Trophoblast cell (in vitro differentiated cells and primary cell): ENCODE measurements around the gene GPR55.

Source experiments
- DNase-seq, 2 donors: peaks; one replicate each; pipeline ENCODE4 v3.0.0-alpha.2; 2016
- H2AFZ ChIP-seq: 2 replicates; pipeline ENCODE4 v1.6.1; 2013; ENCODE audit warnings: low read length, moderate library complexity, mild to moderate bottlenecking; ENCODE audit not compliant: insufficient read depth, poor library complexity
- H2AK5ac ChIP-seq: 2 replicates; pipeline ENCODE4 v1.6.1; 2013; ENCODE audit warnings: mild to moderate bottlenecking, low read length
- H2BK120ac ChIP-seq: 2 replicates; pipeline ENCODE4 v1.6.1; 2013; ENCODE audit warnings: low read length, mild to moderate bottlenecking, moderate library complexity; ENCODE audit not compliant: insufficient read depth, poor library complexity
- H2BK12ac ChIP-seq: 2 replicates; pipeline ENCODE4 v1.6.1; 2013; ENCODE audit warnings: mild to moderate bottlenecking, low read length, moderate library complexity
- H2BK5ac ChIP-seq: 2 replicates; pipeline ENCODE4 v1.6.1; 2013; ENCODE audit warnings: low read length, low read depth, moderate library complexity, mild to moderate bottlenecking; ENCODE audit not compliant: poor library complexity
- H3K14ac ChIP-seq: 2 replicates; pipeline ENCODE4 v1.6.1; 2013; ENCODE audit warnings: mild to moderate bottlenecking, low read length
- H3K18ac ChIP-seq: 2 replicates; pipeline ENCODE4 v1.6.1; 2013; ENCODE audit warnings: mild to moderate bottlenecking, low read length
- H3K23ac ChIP-seq: 2 replicates; pipeline ENCODE4 v1.6.1; 2013; ENCODE audit warnings: low read length
- H3K27ac ChIP-seq: 2 replicates; pipeline ENCODE4 v1.5.1; 2013; ENCODE audit warnings: low read depth, mild to moderate bottlenecking, inconsistent platforms, low read length, moderate library complexity
- H3K27me3 ChIP-seq: 2 replicates; pipeline ENCODE4 v1.6.1; 2013; ENCODE audit warnings: inconsistent platforms, mild to moderate bottlenecking, low read length, moderate library complexity; ENCODE audit not compliant: insufficient read depth
- H3K36me3 ChIP-seq, 2 experiments: 1 replicate in 1 of 2; 2 replicates in 1 of 2; pipeline ENCODE4 v1.6.1; 2013; ENCODE audit warnings: low read length in 2 of 2, mild to moderate bottlenecking in 2 of 2, moderate library complexity in 1 of 2; ENCODE audit not compliant: insufficient read depth in 2 of 2, control insufficient read depth in 1 of 2
- H3K4ac ChIP-seq: 2 replicates; pipeline ENCODE4 v1.6.1; 2013; ENCODE audit warnings: low read depth, mild to moderate bottlenecking, low read length, moderate library complexity
- H3K4me1 ChIP-seq, 2 experiments: 1 replicate in 1 of 2; 2 replicates in 1 of 2; pipeline ENCODE4 v1.6.1; 2013; ENCODE audit warnings: low read length in 2 of 2, mild to moderate bottlenecking in 2 of 2, moderate library complexity in 1 of 2; ENCODE audit not compliant: insufficient read depth in 2 of 2, control insufficient read depth in 1 of 2
- H3K4me2 ChIP-seq: 2 replicates; pipeline ENCODE4 v1.6.1; 2013; ENCODE audit warnings: inconsistent platforms, mild to moderate bottlenecking, low read length, moderate library complexity
- H3K4me3 ChIP-seq: 2 replicates; pipeline ENCODE4 v1.5.1; 2013; ENCODE audit warnings: mild to moderate bottlenecking, low read depth, low read length, inconsistent platforms
- H3K79me1 ChIP-seq: one replicate; pipeline ENCODE4 v1.6.1; 2013; ENCODE audit warnings: low read length
- H3K79me2 ChIP-seq: 2 replicates; pipeline ENCODE4 v1.6.1; 2013; ENCODE audit warnings: low read length, mild to moderate bottlenecking; ENCODE audit not compliant: control insufficient read depth, insufficient read depth, poor library complexity
- H3K9ac ChIP-seq: 2 replicates; pipeline ENCODE4 v1.6.1; 2013; ENCODE audit warnings: mild to moderate bottlenecking, low read length
- H3K9me3 ChIP-seq: 2 replicates; pipeline ENCODE4 v1.6.1; 2013; ENCODE audit warnings: low read depth, mild to moderate bottlenecking, control low read depth, inconsistent platforms, low read length; ENCODE audit not compliant: insufficient read depth
- H4K12ac ChIP-seq: 2 replicates; pipeline ENCODE4 v1.6.1; 2013; ENCODE audit warnings: low read depth, mild to moderate bottlenecking, low read length, moderate library complexity
- H4K8ac ChIP-seq: 2 replicates; pipeline ENCODE4 v1.6.1; 2013; ENCODE audit warnings: low read depth, mild to moderate bottlenecking, low read length, moderate library complexity
- H4K91ac ChIP-seq: one replicate; pipeline ENCODE4 v1.6.1; 2013; ENCODE audit warnings: low read depth, mild to moderate bottlenecking, low read length, moderate library complexity
- WGBS: extraction: QIAGEN DNeasy Blood & Tissue Kit; methylation state at CpG from one replicate; pipeline ENCODE4 v1.1.7; 2013; ENCODE audit warnings: missing lambda C conversion rate; ENCODE audit not compliant: insufficient read length, insufficient coverage; ENCODE audit errors: extremely low coverage; 5-methylcytosine and 5-hydroxymethylcytosine counted together

The GPR55 gene

DNA sequence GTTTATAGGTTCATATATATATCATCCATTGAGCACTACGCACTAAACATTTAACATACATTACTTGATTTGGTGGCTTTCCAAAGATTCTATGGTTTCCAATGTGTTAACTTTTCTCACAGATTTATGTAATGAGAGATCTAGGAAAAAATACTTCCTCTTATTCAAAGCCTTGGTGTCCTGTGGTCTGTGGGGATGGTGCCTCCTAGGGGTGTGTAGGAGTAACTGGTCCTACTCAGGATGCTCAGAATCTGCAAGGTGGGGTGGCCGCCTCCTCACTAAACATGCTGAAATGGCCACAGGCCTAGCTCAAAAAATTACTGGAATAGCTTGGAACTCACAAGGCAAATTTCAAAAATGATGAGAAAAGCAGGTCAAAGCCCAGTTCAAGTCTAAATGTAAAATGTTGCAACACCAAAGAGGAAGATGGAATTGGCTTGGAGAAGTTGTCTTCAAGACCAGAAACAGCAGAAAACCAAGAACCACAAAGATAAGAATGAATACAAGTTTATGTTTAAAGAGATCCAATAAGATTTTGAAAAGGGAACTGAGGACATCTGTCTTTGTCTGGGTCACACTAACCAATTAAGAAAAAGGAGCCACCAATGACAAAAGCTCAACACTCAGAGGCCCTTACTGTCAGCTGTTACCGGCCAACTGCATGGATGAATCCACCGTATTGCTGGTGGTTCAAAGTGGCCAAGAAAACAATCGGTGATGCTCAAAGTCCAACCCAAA, 11.5 kb downstream of the GPR55 start:
- Histone ChIP-seq H3K27me3 (no peaks in the 10 kb centered on the region), H2AFZ (no peak overlapping the region), H3K18ac (no peak overlapping the region), H3K79me2 (no peaks in the 10 kb centered on the region), H3K4me3 (no peak overlapping the region), H3K4me1 (no peaks in the 10 kb centered on the region), H4K8ac (no peak overlapping the region), H3K9me3 (peaks cover 6% of the 10 kb centered on the region), H3K27ac (no peak overlapping the region), H2BK12ac (no peak overlapping the region), H3K9ac (no peak overlapping the region), H2BK120ac (no peak overlapping the region), H3K4me2 (no peak overlapping the region), H4K12ac (no peak overlapping the region), H2AK5ac (no peak overlapping the region), H3K36me3 (no peaks in the 10 kb centered on the region), H3K79me1 (no peaks in the 10 kb centered on the region), H3K4ac (no peak overlapping the region), H3K23ac (no peak overlapping the region), H2BK5ac (no peak overlapping the region), H4K91ac (no peak overlapping the region), H3K14ac (no peak overlapping the region)
- peak in 1 of 2 donors; percentile 45 for DNase-seq
- no CpG with 5 or more reads among the region's 5 CpGs for WGBS

DNA sequence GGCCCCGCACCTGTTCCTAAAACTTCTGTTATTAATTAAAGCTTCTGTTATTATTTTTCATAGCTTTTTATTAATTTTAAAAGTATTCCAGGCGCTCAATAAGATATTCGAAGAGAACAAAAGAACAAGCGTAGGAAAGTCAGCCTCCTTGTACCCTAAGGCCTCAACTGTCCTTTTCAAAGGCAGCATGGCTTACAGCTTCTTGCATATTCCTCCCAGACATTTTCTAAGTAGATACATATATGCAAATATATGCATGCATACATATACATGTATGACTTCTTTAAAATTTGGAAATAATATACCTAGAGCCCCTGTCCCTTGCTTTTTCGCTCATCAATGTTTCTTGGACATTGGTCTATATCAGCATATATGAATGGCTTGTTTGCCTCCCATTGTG, 12.3 kb downstream of the GPR55 start:
- no peak overlapping the region for H2AFZ ChIP-seq
- no peak overlapping the region for H2BK12ac ChIP-seq
- no CpG with 5 or more reads among the region's 5 CpGs for WGBS

DNA sequence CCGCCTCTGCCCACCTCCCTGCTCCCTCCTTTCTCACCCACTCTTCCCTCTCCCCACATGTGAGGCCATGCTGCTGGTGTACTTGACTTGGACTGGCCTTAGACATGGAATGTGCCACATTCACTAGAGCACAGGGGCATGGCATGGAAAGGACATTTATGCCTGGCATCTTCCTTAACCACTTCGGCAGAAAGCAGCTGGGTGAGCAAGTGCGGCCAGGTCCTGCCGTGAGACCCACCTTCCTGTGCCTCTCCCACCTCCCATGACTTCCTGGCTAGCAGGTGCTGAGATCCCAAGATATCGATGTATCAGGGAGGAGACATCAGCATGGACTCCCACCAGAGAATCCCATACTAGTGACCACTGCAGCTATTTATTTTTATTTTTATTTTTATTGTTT, 13.0 kb downstream of the GPR55 start:
- WGBS = no CpG with 5 or more reads among the region's 5 CpGs
- Histone ChIP-seq H3K23ac (no peak overlapping the region), H3K4me1 (no peaks in the 10 kb centered on the region), H4K91ac (no peak overlapping the region), H2BK5ac (no peak overlapping the region), H2BK120ac (no peak overlapping the region), H3K9ac (no peak overlapping the region), H4K12ac (no peak overlapping the region), H3K36me3 (no peaks in the 10 kb centered on the region), H2AK5ac (no peak overlapping the region), H3K4ac (no peak overlapping the region), H3K79me1 (no peaks in the 10 kb centered on the region), H3K27me3 (no peaks in the 10 kb centered on the region), H4K8ac (no peak overlapping the region), H3K9me3 (peaks cover 7% of the 10 kb centered on the region), H2BK12ac (no peak overlapping the region), H2AFZ (no peak overlapping the region), H3K4me3 (no peak overlapping the region), H3K14ac (no peak overlapping the region), H3K18ac (no peak overlapping the region), H3K4me2 (no peak overlapping the region), H3K27ac (no peak overlapping the region), H3K79me2 (no peaks in the 10 kb centered on the region)
- DNase-seq = no peak

More for the DNA sequence above, 12.3 kb downstream of the GPR55 start:
- H3K4ac ChIP-seq = no peak overlapping the region
- H3K79me1 ChIP-seq = no peaks in the 10 kb centered on the region
- no peak overlapping the region for H4K91ac ChIP-seq
- no peak overlapping the region for H4K8ac ChIP-seq
- H3K27ac ChIP-seq = no peak overlapping the region
- H3K27me3 ChIP-seq = no peaks in the 10 kb centered on the region
- no peaks in the 10 kb centered on the region for H3K79me2 ChIP-seq
- H3K4me2 ChIP-seq = no peak overlapping the region
- no peak overlapping the region for H2AK5ac ChIP-seq
- H3K4me1 ChIP-seq = no peaks in the 10 kb centered on the region
- no peak overlapping the region for H2BK5ac ChIP-seq
- H3K4me3 ChIP-seq = no peak overlapping the region
- H2BK120ac ChIP-seq = no peak overlapping the region
- no peak overlapping the region for H3K23ac ChIP-seq
- no peak overlapping the region for H3K18ac ChIP-seq
- peaks cover 6% of the 10 kb centered on the region for H3K9me3 ChIP-seq
- H4K12ac ChIP-seq = no peak overlapping the region
- no peak overlapping the region for H3K9ac ChIP-seq
- no peak for DNase-seq
- no peak overlapping the region for H3K14ac ChIP-seq
- no peaks in the 10 kb centered on the region for H3K36me3 ChIP-seq

DNA sequence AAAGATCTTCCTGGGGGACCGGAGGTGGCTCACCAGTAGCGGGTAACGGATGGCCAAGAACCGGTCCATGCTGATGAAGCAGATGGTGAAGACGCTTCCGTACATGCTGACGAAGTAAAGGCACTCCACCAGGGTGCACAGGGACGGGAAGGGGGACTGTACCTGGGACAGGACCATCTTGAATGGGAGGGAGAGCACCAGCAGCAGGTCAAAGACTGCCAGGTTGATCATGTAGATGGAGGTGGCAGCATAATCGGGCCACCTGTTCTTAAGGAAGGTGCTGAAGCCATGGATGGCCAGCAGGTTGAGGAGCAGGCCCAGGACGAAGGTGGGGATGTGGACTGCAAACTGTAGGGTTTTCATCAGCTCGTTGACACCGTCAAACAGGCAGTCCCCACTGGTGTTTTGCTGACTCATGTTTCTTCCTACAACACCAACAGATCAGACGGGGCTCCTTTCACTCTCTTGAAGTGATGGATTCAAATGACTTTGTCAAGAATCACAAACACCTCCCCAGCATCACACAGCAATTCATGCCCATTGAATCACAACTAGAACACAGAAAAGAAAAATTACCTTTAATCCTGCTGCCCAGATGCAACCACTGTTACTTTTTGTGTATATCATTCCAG, 14.4 kb downstream of the GPR55 start:
- H3K14ac ChIP-seq = no peak overlapping the region
- H3K4me3 ChIP-seq = no peak overlapping the region
- no peaks in the 10 kb centered on the region for H3K79me1 ChIP-seq
- H2BK12ac ChIP-seq = no peak overlapping the region
- H3K4ac ChIP-seq = no peak overlapping the region
- WGBS = no CpG with 5 or more reads among the region's 13 CpGs
- H4K12ac ChIP-seq = no peak overlapping the region
- no peak overlapping the region for H3K4me2 ChIP-seq
- peaks cover 0 to 3% of the 10 kb centered on the region in 2 experiments for H3K4me1 ChIP-seq
- no peak overlapping the region for H2BK5ac ChIP-seq
- H3K23ac ChIP-seq = no peak overlapping the region
- H2AFZ ChIP-seq = no peak overlapping the region
- no peak overlapping the region for H4K8ac ChIP-seq
- H3K9me3 ChIP-seq = peaks cover 8% of the 10 kb centered on the region
- H2BK120ac ChIP-seq = no peak overlapping the region
- H3K18ac ChIP-seq = no peak overlapping the region
- no peak overlapping the region for H4K91ac ChIP-seq
- DNase-seq = no peak
- H3K9ac ChIP-seq = no peak overlapping the region
- no peaks in the 10 kb centered on the region for H3K27me3 ChIP-seq
- H3K79me2 ChIP-seq = no peaks in the 10 kb centered on the region
- no peak overlapping the region for H3K27ac ChIP-seq
- no peak overlapping the region for H2AK5ac ChIP-seq
- H3K36me3 ChIP-seq = no peaks in the 10 kb centered on the region
